ENCODE measurements around the gene ALS2CL. TPM values are rescaled to one million over a fixed set of nuclear protein-coding genes. Genes with fewer than 3 reads are reported as not detected.

ALS2CL gene
- total RNA-seq, 1 experiment from 2014 or later: 16.4 TPM

DNA sequence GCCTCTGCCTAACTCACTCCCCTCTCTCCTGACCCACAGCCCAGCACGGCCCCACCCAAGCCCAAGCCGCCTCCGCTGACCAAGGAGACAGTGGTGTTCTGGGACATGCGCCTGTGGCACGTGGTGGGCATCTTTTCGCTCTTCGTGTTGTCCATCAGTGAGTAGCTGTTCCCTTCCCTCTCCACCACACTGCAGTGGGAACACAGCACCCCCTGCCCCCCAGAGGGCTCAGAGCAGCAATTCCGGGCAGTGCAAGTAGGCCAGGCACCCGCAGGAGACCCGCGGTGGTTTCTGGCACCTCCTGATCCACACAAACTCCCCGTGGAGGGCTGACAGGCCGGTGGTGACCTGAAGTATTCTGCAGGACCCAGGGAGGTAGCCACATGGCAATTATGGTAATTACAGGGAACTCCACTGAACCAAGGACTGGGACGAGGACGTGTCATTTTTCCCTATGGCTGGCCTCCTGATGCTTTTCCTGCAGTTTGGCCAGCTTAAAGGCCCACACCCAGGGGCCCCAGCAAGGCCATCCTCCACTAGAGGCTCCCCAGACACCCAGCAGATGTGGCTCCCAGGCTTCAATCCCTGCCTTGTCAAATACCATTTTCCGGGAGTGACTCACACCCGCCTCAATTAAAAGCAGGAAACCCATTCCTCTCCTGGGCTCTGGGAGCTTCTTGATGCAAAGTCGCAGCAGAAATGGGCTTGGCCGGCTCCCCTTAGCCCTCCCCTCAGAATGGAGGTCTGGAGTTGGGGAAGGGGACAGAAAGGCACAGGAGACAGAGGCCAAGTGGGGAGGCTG is 12.5 kb upstream of the ALS2CL start:
- DNase-seq (ENCODE audit: low read depth, low spot score) (no peak), ATAC-seq (peak; percentile 33; the same call in 1 of the 2 replicates)
- Histone ChIP-seq H3K27me3 (ENCODE audit: insufficient read depth, low read length) (no peaks in the 10 kb centered on the region), H3K9me2 (ENCODE audit: insufficient read depth) (no peaks in the 10 kb centered on the region), H3K4me2 (ENCODE audit: low read length) (peak overlapping the region; percentile 23), H3K9me3 (ENCODE audit: control insufficient read depth in 1 of 2, insufficient read depth in 1 of 2, low read depth in 1 of 2, low read length in 2 of 2) (no peaks in the 10 kb centered on the region), H3K4me3 (replicated peaks in 1 of 2; ENCODE audit: low read depth in 1 of 2, low read length in 2 of 2) (no peak overlapping the region), H3K4me1 (ENCODE audit: control insufficient read depth in 1 of 2, insufficient read depth in 2 of 2, low read length in 2 of 2) (peaks cover 7 to 15% of the 10 kb centered on the region in 2 experiments; a peak in 3 of 4 replicates), H2AFZ (ENCODE audit: low read depth, low read length, poor library complexity, severe bottlenecking) (no peak overlapping the region), H3K36me3 (ENCODE audit: control insufficient read depth in 1 of 2, insufficient read depth in 2 of 2, low read length in 2 of 2) (no peaks in the 10 kb centered on the region), H3K9ac (ENCODE audit: low read length) (no peak overlapping the region), H4K20me1 (ENCODE audit: insufficient read depth) (no peaks in the 10 kb centered on the region), H3K27ac (ENCODE audit: low read depth, low read length) (no peak overlapping the region), H3K79me2 (ENCODE audit: insufficient read depth, low read length) (no peaks in the 10 kb centered on the region)
- intact Hi-C loops (cut with micrococcal nuclease): loop anchor here (1.0 to 10.0 kb wide), 6 partner anchors 189 to 1079 kb away; partner anchors contain the start of gene SMARCC1
- TF ChIP-seq, protein P1, sequence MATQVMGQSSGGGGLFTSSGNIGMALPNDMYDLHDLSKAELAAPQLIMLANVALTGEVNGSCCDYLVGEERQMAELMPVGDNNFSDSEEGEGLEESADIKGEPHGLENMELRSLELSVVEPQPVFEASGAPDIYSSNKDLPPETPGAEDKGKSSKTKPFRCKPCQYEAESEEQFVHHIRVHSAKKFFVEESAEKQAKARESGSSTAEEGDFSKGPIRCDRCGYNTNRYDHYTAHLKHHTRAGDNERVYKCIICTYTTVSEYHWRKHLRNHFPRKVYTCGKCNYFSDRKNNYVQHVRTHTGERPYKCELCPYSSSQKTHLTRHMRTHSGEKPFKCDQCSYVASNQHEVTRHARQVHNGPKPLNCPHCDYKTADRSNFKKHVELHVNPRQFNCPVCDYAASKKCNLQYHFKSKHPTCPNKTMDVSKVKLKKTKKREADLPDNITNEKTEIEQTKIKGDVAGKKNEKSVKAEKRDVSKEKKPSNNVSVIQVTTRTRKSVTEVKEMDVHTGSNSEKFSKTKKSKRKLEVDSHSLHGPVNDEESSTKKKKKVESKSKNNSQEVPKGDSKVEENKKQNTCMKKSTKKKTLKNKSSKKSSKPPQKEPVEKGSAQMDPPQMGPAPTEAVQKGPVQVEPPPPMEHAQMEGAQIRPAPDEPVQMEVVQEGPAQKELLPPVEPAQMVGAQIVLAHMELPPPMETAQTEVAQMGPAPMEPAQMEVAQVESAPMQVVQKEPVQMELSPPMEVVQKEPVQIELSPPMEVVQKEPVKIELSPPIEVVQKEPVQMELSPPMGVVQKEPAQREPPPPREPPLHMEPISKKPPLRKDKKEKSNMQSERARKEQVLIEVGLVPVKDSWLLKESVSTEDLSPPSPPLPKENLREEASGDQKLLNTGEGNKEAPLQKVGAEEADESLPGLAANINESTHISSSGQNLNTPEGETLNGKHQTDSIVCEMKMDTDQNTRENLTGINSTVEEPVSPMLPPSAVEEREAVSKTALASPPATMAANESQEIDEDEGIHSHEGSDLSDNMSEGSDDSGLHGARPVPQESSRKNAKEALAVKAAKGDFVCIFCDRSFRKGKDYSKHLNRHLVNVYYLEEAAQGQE (IDR thresholded peaks at IDR 0.05; ENCODE audit: low read depth): no peak
- TF ChIP-seq, protein P2, sequence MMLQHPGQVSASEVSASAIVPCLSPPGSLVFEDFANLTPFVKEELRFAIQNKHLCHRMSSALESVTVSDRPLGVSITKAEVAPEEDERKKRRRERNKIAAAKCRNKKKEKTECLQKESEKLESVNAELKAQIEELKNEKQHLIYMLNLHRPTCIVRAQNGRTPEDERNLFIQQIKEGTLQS (IDR thresholded peaks at IDR 0.05): no peak
- TF ChIP-seq EZH2 (IDR thresholded peaks at IDR 0.05) (no peak), TCF7L2 (IDR thresholded peaks at IDR 0.05; ENCODE audit: borderline replicate concordance, extremely low read depth, insufficient read depth, insufficient read length) (no peak), SP1 (IDR thresholded peaks at IDR 0.05; ENCODE audit: low read depth) (no peak), CEBPB (IDR thresholded peaks at IDR 0.05; ENCODE audit: low read depth) (no peak), RAD21 (IDR thresholded peaks at IDR 0.05; ENCODE audit: low read depth) (peak; percentile 42; the same call in 1 of the 2 replicates), POLR2AphosphoS5 (IDR thresholded peaks at IDR 0.05; ENCODE audit: low read depth, low read length) (no peak), FOSL1 (IDR thresholded peaks at IDR 0.05; ENCODE audit: low read depth) (no peak), CBX3 (IDR thresholded peaks at IDR 0.05; ENCODE audit: low read depth) (no peak), ZFX (IDR thresholded peaks at IDR 0.05) (no peak), EGR1 (IDR thresholded peaks at IDR 0.05; ENCODE audit: low read depth) (no peak), ELF1 (IDR thresholded peaks at IDR 0.05; ENCODE audit: borderline replicate concordance, low read depth) (no peak), POLR2A (IDR thresholded peaks at IDR 0.05; ENCODE audit: borderline replicate concordance, extremely low read depth, insufficient read depth, insufficient read length) (no peak), SIN3A (IDR thresholded peaks at IDR 0.05; ENCODE audit: low read depth) (no peak)
- TF ChIP-seq, protein P3, sequence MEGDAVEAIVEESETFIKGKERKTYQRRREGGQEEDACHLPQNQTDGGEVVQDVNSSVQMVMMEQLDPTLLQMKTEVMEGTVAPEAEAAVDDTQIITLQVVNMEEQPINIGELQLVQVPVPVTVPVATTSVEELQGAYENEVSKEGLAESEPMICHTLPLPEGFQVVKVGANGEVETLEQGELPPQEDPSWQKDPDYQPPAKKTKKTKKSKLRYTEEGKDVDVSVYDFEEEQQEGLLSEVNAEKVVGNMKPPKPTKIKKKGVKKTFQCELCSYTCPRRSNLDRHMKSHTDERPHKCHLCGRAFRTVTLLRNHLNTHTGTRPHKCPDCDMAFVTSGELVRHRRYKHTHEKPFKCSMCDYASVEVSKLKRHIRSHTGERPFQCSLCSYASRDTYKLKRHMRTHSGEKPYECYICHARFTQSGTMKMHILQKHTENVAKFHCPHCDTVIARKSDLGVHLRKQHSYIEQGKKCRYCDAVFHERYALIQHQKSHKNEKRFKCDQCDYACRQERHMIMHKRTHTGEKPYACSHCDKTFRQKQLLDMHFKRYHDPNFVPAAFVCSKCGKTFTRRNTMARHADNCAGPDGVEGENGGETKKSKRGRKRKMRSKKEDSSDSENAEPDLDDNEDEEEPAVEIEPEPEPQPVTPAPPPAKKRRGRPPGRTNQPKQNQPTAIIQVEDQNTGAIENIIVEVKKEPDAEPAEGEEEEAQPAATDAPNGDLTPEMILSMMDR (IDR thresholded peaks at IDR 0.05 in 2 of 3, conservative IDR thresholded peaks at IDR 0.05 in 1 of 3; ENCODE audit: borderline replicate concordance in 1 of 3, insufficient read depth in 1 of 3, low read depth in 2 of 3, low read length in 2 of 3): peak in 1 of 3 experiments; percentile 7; a peak in 1 of 6 replicates
- TF ChIP-seq, protein P4, sequence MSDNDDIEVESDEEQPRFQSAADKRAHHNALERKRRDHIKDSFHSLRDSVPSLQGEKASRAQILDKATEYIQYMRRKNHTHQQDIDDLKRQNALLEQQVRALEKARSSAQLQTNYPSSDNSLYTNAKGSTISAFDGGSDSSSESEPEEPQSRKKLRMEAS (IDR thresholded peaks at IDR 0.05): no peak
- ChIA-PET CTCF (interaction anchor here (1.0 to 1.3 kb wide), 5 partner anchors 9 to 204 kb away, joined by 3 to 7 read pairs (median 3); no protein-coding TSS in a partner anchor), RAD21 (ENCODE audit: low non-redundant PET in 1 of 2, low total read pairs in 2 of 2, uncharacterized antibody in 2 of 2, unreplicated experiment in 2 of 2) (interaction anchor here in 1 of 2 experiments (0.8 kb wide), 1 partner anchor 204 kb away, joined by 3 read pairs; no protein-coding TSS in a partner anchor), POLR2A (no interaction called here)
- no TSS peak for BruUV-seq (replicated peaks)

All from HCT116 (cell line).